Measurements from ENCODE around the gene TIA1.
A peak's percentile ranks its signal among the peaks of the same experiment; 100 is the strongest.
"Not testable (repeated sequence)": the region's sequence is repeated elsewhere in the genome, so short reads cannot be mapped to it uniquely, and the experiment has no call there.

TIA1 gene

DNA sequence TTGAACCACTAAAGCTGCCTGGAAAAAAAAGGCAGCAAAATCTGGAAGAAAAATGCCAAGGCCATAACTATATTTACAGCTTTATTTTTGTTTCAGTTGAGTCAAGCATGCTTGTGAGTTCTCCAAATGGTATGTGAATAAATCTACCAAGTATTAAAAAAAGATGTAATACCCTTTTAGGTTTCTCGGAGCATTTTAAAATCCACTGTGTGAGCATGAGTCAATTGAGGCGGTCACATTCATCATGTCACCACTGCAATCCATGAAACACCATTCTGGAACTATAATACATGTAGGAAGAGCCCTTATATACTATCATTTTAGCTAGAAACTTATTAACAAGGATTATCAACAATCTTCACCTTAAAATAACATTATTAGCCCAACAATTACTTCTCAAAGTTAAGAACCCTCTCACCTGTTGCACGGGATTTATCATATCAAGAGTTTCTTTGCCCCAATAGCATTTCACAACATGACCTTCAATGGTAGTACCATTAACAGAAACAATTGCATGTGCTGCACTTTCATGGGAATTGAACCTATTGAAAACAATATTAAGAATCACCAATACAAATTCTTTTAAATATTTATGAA, 33.4 kb downstream of the TIA1 start:
- no peak for DNase-seq (ENCODE audit: low read depth)

DNA sequence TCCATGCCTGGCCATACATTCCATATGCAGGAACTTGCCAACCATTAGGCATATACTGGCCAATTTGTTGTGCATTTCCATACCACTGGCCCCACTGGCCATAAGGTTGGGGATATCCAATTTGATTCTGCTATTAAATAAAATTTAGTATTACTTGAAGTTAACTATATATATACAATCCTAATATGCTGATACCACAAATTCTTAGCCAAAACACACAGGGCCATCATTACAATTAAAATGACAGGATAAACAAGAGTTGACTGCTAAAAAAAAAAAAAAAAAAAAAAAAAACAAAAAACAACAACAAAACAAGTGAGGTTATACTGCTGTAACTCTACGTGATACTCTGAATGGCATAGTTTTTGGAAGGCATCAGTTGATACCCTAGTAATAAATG, 34.1 kb downstream of the TIA1 start:
- no peak for DNase-seq (ENCODE audit: low read depth)

DNA sequence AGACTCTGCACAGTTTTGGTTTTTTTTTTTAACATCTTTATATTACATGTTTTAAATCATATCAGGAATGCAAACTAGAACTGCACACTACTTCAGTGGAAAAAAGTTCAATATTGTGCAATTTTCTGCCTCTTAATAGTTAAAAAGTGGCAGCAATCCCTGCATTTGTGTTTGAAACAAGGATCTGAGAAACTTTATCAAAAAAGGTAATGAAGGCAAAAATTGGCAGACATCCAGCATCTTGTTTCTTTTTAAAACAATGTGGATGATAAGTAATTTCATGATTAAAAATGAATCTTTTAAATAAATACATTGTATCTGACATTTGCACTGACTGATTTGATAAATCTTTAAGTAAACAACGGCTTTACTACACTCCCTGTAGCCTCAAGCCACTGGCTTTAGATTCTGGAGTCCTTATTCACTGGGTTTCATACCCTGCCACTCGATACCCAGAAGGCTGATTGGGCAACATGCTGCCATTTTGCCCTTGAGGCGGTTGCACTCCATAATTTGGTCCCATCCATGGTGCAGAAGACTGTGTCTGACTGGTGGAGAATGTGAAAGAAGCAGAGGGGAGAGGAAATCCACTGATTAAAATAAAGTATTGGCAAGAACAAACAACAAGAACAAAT, 36.0 kb downstream of the TIA1 start:
- DNase-seq (ENCODE audit: low read depth) = no peak

DNA sequence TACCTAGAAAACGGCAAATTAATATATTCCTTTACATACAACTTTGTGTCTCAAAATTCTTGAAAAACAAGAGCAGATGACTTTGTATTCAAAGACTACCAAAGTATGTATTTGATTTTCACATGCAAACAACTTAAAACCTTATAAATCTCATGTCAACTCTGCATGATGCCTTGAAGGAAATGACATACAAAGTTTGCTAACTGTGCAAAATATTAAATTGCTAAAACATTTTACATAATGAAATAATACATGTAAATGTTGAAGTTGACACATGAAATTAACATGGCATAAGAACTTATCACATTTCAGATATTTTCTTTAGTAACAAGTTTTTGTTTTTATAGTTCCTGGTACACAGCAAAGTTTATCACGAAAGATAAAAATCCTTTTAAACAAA, 36.8 kb downstream of the TIA1 start:
- DNase-seq (ENCODE audit: low read depth) = no peak

DNA sequence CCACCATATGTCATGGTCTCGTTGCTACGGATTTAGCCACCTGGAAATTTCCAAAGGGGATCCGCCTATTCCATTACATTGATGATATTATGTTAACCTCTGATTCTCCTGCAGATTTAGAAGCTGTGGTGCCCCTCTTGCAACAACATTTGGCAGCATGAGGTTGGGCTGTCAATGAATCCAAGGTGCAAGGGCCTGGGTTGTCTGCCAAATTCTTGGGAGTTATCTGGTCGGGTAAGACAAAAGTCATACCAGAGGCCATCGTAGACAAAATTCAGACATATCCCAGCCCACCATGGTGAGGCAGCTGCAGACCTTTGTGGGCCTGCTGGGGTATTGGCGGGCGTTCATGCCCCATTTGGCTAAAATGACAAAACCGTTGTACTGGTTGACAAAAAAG, 44.0 kb downstream of the TIA1 start:
- no peak for DNase-seq (ENCODE audit: low read depth)

DNA sequence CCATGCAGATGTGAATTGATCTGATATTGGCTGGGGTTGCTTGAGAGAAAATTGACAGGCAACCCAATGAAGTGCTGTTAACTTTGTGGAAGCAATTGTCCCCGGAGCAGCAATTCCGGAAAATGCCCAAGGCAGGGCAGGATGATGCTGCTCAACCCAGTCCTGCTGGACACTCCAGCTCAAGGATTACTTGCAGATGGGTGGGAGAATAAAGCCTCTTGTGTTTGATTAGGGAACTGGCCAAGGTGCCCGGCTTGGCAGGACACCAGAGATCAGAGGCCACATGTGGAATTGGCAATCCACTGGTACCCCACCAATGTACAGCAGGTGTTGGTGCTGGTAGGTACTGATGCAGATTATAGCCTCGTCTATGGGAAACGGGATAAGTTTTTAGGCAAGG, 45.3 kb downstream of the TIA1 start:
- no peak for DNase-seq (ENCODE audit: low read depth)

DNA sequence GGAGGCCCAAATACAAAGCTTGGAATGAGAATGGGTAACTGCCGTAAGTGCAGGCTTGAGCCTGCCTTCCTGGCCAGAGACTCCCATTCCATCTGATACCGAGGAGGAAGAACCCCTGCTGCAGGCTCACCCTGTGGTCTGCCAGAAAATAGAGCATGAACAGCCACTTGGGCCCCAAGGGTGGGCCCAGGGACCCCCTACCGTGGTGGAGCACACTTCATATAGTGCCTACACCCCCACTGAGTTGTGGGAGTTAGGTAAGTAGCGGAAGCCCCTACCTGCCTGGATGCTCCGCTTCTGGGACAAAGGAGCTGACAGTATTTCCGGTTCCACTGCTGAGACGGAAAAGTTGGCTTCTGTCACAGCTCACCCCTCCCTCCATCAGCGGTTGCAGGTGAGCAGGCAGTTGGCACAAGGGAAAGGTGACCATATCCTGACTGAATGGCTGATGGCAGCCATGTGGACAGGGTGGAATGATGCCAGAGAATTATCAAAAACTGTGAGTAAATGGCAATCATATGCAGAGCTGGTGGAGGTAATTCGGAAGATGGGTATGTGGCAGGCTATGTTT, 46.1 kb downstream of the TIA1 start:
- DNase-seq (ENCODE audit: low read depth) = no peak

DNA sequence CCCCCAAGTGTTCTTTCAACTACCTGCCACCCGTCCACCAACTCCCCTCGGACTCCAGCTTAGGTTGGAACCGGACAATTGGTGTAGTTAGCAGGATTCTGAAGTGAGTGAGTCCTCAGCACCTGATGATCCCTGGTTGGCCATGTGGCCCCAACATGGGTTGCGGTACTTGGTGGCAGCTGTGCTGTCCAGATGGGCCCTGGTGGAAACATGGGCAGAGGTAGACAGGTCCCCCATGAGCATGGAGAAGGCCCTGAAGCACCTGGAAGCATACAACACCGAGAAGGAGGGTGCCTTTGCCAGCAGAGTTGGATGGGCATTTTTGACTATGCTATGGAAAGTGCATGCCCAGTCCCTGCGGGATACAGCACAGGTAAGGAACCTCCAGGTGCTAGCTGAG, 46.6 kb downstream of the TIA1 start:
- DNase-seq (ENCODE audit: low read depth) = no peak

DNA sequence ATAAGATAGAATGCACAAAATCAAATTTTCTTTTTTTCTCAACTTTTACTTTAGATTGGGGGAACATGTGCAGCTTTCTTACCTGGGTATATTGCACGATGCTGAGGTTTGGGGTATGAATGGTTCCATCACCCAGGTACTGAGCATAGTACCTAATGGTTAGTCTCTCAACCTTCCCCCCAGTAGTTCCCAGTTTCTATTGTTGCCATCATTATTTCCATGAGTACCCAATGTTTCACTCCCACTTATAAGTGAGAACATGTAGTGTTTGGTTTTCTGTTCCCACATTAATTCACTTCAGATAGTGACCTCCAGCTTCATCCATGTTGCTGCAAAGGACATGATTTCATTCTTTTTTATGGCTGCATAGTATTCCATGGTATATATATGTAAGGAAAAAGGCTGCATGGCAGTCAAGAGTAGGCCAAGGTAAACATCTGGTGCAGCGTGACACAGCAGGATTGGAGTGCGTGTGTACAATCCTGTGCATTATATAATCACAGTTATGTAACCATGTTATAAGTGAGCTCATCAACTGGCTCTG, 47.1 kb downstream of the TIA1 start:
- no peak for DNase-seq (ENCODE audit: low read depth)

DNA sequence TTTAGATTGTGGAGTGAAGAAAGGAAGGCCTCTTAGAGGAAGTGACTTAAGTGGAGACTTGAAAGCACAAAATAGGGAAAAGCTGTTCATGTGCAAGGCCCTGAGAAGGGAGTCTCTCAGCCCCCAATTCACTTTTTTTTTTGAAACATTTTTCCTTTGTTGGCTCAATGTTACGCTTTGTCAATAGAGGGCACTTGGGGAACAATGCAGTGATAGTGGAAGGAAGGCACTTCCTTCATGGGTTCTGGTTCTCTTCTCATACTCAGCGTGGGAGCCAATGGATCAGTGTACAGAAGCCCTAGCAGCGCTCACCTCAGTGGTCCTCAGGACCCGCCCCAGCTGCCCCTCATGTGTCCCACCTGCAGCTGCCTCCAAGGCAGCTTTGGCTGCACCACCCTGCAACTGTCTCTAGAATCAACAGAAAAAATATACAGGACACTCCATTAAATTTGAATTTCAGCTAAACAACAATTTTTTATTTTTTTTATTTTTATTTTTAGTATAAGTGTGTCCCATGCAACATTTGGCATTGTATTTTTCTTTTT, 49.0 kb downstream of the TIA1 start:
- DNase-seq (ENCODE audit: low read depth) = no peak

DNA sequence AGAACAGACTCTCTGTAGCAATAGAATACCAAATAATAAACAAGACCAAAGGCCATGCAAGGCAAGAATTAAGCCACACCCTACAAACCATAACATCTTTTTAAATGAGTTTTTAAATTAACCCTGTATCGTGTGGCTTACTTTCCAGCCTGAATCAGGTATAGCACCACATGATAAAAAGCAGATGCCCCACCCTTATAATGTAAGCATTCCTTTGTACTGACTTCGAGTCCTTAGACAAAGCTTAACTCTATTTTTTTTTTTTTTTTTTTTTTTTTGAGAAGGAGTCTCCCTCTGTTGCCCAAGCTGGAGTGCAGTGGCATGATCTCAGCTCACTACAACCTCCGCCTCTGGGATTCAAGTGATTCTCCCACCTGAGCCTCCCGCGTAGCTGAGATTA, 55.9 kb downstream of the TIA1 start:
- DNase-seq (ENCODE audit: low read depth) = no peak

DNA sequence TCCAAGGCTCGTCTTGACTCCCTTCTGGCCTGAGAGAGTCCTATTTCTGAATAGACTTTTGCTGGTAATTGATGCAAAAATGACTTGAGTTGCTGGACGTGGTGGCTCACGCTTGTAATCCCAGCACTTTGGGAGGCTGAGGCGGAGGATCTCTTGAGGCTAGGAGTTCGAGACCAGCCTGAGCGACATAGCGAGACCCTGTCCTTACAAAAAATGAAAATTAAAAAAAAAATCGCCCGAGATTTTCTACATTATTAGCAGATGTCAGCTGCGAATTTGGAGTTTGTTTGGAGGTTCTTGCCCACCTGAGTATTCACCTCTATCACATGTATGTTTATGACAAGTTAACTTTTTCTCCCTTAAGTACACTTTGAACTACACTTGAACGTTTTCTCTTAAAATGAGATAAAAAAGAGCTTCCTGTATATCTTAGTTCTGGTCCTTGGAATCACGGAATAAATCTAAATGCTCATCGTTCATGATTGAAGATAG, 57.1 kb downstream of the TIA1 start:
- no peak for DNase-seq (ENCODE audit: low read depth)

DNA sequence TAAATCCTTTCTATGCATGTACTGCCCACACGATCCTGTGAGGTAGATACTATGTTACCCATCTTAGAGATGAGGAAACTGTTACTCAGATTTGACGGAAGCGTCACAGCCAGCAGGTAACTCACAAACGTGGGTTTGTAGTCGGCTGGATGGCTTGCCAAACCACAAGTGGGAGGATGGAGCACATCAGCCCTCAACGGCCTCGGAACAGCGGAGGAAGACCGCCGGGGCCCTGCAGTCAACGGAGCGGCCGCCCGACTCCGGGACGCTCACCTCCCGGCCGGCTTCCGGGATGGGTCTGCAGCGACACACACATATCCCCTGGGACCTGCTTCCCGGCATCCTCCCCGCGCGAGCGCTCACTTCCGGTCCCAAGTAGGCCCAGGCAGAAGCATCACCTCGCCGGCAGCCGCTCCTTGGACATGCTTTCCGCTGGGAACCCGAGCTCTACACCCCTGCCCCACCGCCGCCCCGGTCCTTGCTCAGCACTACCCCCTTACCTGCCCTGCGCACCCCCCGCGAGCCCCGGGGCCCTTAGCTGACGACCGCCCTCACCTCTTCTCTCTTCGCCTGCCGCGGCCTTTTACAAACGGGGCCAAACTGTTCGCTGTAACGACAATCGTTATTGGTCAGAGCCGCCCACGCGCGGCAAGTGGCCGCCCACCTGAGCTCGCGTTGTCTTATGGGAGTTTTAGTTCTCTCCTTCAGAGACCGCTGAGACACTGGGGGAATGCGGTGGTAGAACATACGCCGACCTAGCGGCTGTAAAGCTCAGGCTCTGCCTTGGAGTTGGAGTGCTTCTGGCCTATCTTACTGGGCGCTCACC, 57.8 kb downstream of the TIA1 start, which contains the start of gene C2orf42:
C2orf42 (minus strand) TSS at position 602 of the 826 bp plus-strand sequence. CDS start 9,034 bp downstream, outside the sequence.
- peak; percentile 89 for DNase-seq (ENCODE audit: low read depth)

DNA sequence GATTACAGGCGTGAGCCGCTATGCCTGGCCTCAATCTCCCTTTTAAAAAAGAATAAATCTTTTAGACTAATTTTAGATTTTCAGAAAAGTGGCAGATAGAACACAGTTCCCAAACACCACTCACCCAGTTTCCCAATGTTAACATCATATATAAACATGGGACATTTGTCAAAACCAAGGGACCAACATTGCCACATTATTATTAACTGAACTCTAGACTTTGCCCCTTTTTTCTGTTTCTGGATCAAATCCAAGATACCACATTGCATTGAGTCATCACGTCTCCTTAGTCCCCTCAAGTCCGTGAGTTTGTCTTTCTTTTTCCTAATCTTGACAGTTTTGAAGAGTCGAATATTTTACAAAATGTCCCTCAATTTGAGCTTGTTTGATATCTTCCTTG, 60.0 kb downstream of the TIA1 start:
- DNase-seq (ENCODE audit: low read depth) = no peak

DNA sequence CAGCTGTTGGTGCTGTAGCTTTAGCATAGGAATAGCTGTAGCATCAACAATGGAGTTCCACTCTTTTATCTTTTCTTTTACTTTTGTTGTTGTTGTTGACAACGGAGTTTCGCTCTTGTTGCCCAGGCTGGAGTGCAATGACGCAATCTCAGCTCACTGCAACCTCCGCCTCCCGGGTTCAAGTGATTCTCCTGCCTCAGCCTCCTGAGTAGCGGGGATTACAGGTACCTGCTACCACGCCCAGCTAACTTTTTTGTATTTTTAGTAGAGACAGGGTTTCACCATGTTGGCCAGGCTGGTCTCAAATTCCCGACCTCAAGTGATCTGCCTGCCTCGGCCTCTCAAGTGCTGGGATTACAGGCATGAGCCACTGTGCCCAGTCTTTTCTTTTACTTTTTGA, 61.3 kb downstream of the TIA1 start:
- not testable (repeated sequence) for DNase-seq (ENCODE audit: low read depth)

DNA sequence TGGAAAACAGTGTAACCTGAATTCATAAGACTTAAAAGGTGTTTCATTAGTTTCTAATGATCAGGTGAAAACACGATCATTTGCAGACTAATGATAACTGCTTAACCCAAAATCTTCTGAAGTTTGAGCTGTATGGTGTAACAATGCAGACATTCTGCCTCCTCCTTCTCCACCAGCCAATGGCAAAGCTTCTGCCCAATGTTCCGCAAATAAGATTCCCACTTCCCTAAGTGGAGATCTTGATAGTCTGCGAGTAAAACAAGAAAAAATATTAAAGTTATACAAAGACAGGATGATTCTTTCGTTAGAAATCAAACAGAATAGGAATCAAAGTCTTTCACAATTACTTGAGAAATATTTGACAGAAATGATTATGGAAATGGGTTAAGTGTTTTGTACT, 65.7 kb downstream of the TIA1 start:
- no peak for DNase-seq (ENCODE audit: low read depth)

DNA sequence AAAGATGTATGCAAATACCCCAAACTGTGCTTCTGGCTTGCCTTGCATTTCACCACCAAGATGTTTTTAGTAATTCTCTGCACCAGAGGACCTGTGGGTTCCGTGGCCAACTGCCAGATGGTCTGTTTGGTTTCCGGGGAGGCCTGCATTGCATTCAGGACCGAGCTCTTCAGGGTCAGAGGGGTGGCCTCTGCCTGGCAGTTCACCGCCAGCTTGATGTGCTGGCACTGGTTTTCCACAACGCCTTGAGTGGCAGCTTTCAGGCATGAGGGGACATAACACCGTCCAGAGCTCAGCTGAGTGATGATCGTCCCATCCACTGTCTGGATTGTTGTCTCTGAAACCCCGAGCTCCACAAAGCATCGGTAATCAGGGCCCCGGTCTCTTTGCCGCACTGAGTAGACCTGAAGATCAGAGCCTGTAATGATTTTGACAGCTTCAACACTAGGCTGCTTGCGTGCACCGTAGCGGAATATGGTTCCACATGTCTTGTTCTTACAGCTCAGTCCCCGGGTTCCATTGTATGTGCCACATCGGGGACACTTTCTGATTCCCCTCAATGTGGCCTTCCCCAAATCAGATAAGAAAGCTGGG, 67.0 kb downstream of the TIA1 start:
- no peak for DNase-seq (ENCODE audit: low read depth)

DNA sequence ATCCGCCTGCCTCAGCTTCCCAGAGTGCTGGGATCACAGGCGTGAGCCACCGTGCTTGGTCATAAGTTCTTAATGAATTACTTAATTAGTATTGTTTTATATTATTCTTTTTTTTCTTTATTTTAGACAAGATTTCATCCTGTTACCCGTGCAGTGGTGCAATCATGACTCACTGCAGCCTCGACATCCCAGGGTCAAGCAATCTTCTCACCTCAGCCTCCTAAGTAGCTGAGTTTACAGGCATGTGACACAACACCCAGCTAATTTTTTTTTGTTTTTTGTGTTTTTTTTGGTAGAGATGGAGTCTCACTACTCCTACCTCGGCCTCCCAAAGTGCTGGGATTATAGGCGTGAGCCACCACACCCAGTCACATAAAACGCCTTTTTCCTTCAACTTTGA, 74.9 kb downstream of the TIA1 start:
- no peak for DNase-seq (ENCODE audit: low read depth)

DNA sequence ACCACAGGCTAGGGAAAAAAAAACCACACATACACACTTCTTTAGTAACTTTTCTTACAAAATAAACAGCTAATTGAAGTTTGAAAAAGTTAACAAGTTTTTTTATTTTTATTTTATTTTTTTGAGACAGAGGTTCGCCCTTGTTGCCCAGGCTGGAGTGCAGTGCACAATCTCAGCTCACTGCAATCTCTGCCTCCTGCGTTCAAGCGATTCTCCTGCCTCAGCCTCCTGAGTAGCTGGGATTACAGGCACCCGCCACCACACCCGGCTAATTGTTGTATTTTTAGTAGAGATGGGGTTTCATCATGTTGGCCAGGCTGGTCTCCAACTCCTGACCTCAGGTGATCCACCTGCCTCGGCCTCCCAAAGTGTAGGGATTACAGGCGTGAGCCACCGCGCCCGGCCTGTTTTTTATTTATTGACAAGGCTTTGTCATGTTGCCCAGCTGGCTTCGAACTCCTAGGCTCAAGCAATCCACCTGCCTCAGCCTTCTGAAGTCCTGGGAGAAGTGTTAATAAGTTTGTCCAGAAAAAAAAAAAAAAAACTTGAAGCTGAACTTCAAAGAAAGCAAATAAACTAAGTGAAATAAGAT, 78.7 kb downstream of the TIA1 start:
- DNase-seq (ENCODE audit: low read depth) = not testable (repeated sequence)

DNA sequence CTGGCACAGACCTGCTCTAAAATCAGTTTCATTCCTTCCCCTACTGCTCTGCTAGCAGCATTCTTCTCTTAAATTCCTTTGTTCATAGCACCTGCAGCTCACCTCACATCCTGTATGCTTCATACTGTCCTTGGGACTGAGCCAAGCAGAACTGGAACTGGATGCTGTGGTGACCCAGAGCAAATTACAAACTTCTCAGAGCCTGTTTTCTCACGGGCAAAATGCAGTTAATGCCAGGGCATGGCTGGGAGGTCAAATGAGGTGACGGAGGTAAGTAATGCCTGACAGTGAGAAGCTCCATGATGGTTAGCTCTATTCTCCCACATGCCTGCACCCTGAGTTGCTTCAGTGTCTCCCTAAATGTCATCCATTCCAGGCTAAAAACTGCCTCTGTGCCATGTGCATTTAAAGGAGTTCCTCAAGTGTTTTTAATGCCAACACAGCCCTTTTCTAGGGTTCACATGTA, 87.3 kb downstream of the TIA1 start:
- DNase-seq (ENCODE audit: low read depth) = no peak

DNA sequence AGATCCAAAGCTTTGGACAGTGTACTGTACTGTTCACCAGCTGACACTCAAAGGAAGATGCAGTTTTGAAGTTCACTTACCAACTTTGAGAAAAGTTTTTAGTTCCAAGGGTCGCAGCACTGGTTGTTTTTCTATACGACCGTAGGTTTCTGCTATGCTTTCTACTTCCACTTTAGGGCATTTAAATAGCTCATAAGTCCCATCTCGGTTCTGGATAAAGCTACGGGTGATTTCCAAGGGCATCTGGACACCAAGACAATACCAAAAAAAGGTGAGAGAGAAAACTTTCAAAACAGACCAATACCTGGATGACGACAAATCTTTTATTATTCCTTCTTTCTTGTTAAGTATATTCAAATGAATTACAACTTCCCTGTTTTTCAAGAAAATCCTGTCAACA, 87.9 kb downstream of the TIA1 start:
- no peak for DNase-seq (ENCODE audit: low read depth)

Data from stimulated activated CD8-positive, alpha-beta memory T cell treated with anti-CD3 and anti-CD28 coated beads, Interleukin-7, amount 100 ng/mL, for 24 hours (primary cell).